ENCODE data around the gene VPS45.
A peak's percentile ranks its signal among the peaks of the same experiment; 100 is the strongest.
"Not testable (repeated sequence)": the region's sequence is repeated elsewhere in the genome, so short reads cannot be mapped to it uniquely, and the experiment has no call there.

Gene VPS45

GRCh38 chr1:150067184-150068108, at the start of gene VPS45:
VPS45 (plus strand) TSS chr1:150067776; CDS start chr1:150067858, 82 bp downstream.
- peak; percentile 89 for DNase-seq (ENCODE audit: low read depth)

- no peak for DNase-seq (ENCODE audit: low read depth)
Observed at GRCh38 chr1:150018165-150018564, 49.4 kb upstream of the VPS45 start.

GRCh38 chr1:150020711-150021110, 46.9 kb upstream of the VPS45 start:
- no peak for DNase-seq (ENCODE audit: low read depth)

GRCh38 chr1:150021191-150021694, 46.3 kb upstream of the VPS45 start:
- no peak for DNase-seq (ENCODE audit: low read depth)

- no peak for DNase-seq (ENCODE audit: low read depth)
Observed at GRCh38 chr1:150022357-150022756, 45.2 kb upstream of the VPS45 start.

- no peak for DNase-seq (ENCODE audit: low read depth)
Observed at GRCh38 chr1:150024156-150024555, 43.4 kb upstream of the VPS45 start.

- no peak for DNase-seq (ENCODE audit: low read depth)
Observed at GRCh38 chr1:150028322-150028721, 39.3 kb upstream of the VPS45 start.

GRCh38 chr1:150034336-150034735, 33.2 kb upstream of the VPS45 start:
- no peak for DNase-seq (ENCODE audit: low read depth)

- DNase-seq (ENCODE audit: low read depth) = no peak
Observed at GRCh38 chr1:150049926-150050325, 17.6 kb upstream of the VPS45 start.

- DNase-seq (ENCODE audit: low read depth) = no peak
Observed at GRCh38 chr1:150051089-150051373, 16.5 kb upstream of the VPS45 start.

GRCh38 chr1:150051905-150052412, 15.6 kb upstream of the VPS45 start:
- not testable (repeated sequence) for DNase-seq (ENCODE audit: low read depth)

GRCh38 chr1:150053926-150054325, 13.7 kb upstream of the VPS45 start:
- DNase-seq (ENCODE audit: low read depth) = no peak

- DNase-seq (ENCODE audit: low read depth) = not testable (repeated sequence)
Observed at GRCh38 chr1:150055507-150055906, 12.1 kb upstream of the VPS45 start.

GRCh38 chr1:150056407-150056806, 11.2 kb upstream of the VPS45 start:
- no peak for DNase-seq (ENCODE audit: low read depth)

GRCh38 chr1:150060260-150060659, 7.3 kb upstream of the VPS45 start:
- DNase-seq (ENCODE audit: low read depth) = no peak

GRCh38 chr1:150061632-150062101, 5.9 kb upstream of the VPS45 start:
- DNase-seq (ENCODE audit: low read depth) = peak; percentile 93

- no peak for DNase-seq (ENCODE audit: low read depth)
Observed at GRCh38 chr1:150062113-150062512, 5.5 kb upstream of the VPS45 start.

- peak; percentile 43 for DNase-seq (ENCODE audit: low read depth)
Observed at GRCh38 chr1:150065184-150065871, 2.2 kb upstream of the VPS45 start.

GRCh38 chr1:150066328-150066727, 1.2 kb upstream of the VPS45 start:
- no peak for DNase-seq (ENCODE audit: low read depth)

GRCh38 chr1:150066838-150067183, 765 bp upstream of the VPS45 start:
- DNase-seq (ENCODE audit: low read depth) = no peak

GRCh38 chr1:150068109-150068435, 496 bp downstream of the VPS45 start:
- DNase-seq (ENCODE audit: low read depth) = no peak

- DNase-seq (ENCODE audit: low read depth) = no peak
Observed at GRCh38 chr1:150069923-150070322, 2.3 kb downstream of the VPS45 start.

- DNase-seq (ENCODE audit: low read depth) = peak; percentile 34
Observed at GRCh38 chr1:150072959-150073358, 5.4 kb downstream of the VPS45 start.

All from amniotic epithelial cell (primary cell).